H1 (cell line): ENCODE results near the gene HTR3B. TPM values are rescaled to one million over a fixed set of nuclear protein-coding genes. Genes with fewer than 3 reads are reported as not detected.

Experiments
- JUND ChIP-seq: IDR thresholded peaks from 2 replicates; pipeline ENCODE4 v1.6.1; 2011; ENCODE audit warnings: mild to moderate bottlenecking, improper control_type of control experiment, low read length
- polyA plus RNA-seq, 7 experiments: library from polyadenylated mRNA; depleted of rRNA in 3 of 7; stranded (reverse) in 5 of 7; unstranded in 2 of 7; fragments of >200 nt in 5 of 7; fragments of 200-250 nt in 2 of 7; gene quantifications; 1 replicate in 5 of 7; 2 replicates in 1 of 7; 4 replicates in 1 of 7; pipeline versions ENCODE4 v1.2.1 to v1.2.3, GENCODE V29; 2011 to 2013; ENCODE audit warnings: missing spikeins in 2 of 7, mixed read lengths in 2 of 7
- total RNA-seq: library from RNA; stranded (reverse); fragmentation: NEBNext Ultra II Directional; extraction: Animal tissue kit (Norgen Biotek cat#: 25700); gene quantifications from 2 replicates; pipeline ENCODE4 v1.2.1, GENCODE V29; 2021
- TF ChIP-seq, protein P1 (sequence below): IDR thresholded peaks from 2 replicates; pipeline ENCODE4 v1.6.1; 2011; ENCODE audit warnings: low read length, improper control_type of control experiment

HTR3B gene
- total and polyA plus RNA-seq, 2 of the 8 experiments (the other 6 are each of a cell fraction or from before 2014, with no cell fraction given), result not detected

DNA sequence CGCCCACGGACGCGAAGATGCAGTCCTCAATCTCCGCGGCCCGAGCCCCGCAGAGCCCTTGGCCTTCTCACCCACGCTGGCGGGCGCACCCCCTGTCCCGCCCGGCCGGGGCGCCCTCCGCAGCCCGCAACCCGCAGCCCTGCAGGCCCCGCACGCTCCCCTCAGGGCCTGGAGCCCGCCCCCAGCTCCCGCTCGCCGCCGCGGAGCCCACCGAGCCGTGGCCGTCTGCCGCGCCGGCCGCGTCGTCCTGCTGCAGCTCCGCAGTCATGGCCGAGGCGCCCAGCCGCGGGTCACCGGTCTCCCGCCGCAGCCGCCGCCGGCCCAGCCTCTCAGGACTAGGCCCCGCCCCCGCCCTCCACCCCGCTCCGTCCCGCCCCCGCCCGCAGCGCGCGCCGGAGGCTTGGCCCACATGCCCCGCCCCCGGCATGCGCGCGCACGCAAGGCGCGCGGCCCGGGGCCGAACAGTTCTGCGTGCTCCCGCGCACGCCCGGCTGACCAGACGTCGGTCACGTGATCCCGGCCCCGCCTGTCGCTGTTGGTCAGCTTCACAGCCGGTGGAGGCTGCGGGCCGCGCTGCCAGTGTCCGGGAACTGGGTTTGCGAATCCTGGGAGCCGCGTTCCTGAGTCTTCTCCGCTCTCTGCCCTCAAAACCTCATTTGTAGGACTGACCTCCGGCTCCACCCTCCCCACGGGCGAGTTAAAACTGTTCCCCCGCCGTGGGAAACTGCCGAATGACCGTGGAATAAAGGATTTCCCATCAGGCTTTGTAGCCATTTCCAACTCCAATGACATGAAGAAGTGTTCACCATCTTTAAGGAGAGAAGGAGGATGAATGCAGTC, 29.1 kb upstream of the HTR3B start, which contains the start of gene USP28 (continued):
- TF ChIP-seq, protein P1, sequence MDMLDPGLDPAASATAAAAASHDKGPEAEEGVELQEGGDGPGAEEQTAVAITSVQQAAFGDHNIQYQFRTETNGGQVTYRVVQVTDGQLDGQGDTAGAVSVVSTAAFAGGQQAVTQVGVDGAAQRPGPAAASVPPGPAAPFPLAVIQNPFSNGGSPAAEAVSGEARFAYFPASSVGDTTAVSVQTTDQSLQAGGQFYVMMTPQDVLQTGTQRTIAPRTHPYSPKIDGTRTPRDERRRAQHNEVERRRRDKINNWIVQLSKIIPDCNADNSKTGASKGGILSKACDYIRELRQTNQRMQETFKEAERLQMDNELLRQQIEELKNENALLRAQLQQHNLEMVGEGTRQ, result peak; percentile 96
- no peak for TF ChIP-seq JUND
